GM18867 (cell line): ENCODE measurements around the gene HCAR2.
"Not testable (repeated sequence)": the region's sequence is repeated elsewhere in the genome, so short reads cannot be mapped to it uniquely, and the experiment has no call there.

ENCODE experiments used
- ATAC-seq: cut with Tn5 transposase; IDR thresholded peaks from one replicate; pipeline ENCODE4 v1.9.1; 2021; ENCODE audit warnings: mild to moderate bottlenecking, moderate library complexity; ENCODE audit not compliant: unreplicated experiment

The HCAR2 gene

DNA sequence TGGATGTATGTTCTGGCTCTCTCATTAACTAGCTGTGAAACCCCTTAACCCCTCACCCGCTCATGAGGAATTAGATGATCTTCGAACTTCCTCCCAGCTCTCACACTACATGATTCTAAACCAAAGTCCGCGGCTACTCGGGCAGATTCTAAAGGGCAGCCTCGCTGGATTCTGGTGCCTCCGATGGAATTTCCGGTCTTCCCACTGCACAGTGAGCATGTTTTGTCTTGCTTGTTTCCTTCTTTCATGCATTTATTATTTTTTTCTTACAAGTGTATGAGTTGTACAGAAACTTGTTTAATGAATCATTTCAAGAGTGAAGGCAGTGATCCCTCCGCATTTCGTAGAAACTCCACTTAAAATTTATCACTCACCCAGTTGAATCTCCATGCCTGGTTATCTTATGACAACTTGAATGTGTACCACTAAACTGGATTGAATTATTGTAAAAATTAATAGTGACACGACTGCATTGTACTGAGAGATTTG, 17.9 kb upstream of the HCAR2 start:
- no peak for ATAC-seq

DNA sequence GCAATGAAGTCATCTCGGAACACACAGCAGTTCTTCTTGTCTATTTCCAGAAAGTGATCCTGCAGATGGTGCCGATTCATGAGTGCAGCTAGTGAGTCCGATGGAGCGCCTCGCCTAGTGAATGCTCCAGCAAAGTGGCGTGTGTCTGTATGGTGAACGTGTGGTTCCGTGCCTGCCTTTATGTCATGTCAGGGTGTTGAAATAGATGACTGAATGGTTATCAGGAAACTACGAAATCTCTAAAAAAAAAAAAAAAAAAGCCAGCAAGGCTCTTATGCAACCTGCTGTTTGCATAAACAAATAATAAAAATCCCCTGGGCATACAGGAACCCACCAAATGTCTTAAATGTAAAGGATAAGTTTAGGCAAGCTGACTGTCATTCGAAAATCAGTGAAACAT, 13.5 kb upstream of the HCAR2 start, which contains the start of gene HCAR3:
Gene HCAR3, minus strand, starts transcription at position 154 of the 400 bp plus-strand sequence. Its CDS starts 74 bp downstream, at position 80.
- not testable (repeated sequence) for ATAC-seq

DNA sequence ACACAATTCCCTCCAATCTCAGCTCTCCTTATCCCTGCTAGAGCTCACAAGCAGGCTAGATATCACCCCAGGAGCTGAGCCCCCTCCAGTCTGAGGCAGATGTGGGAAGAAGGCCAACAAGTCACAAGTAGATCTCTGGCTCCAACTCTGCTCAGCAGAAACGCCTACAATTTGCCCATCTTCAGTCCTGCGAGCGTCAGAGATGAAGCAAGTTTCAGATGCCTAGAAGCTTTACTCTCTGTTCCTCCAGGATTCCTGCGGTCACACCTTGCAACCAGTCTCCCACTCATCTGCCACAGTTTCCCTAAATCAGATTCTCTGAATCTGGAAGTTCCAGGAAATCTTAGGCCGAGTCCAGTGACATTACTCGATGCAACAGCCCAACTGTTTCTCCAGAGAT, 12.1 kb upstream of the HCAR2 start:
- not testable (repeated sequence) for ATAC-seq

DNA sequence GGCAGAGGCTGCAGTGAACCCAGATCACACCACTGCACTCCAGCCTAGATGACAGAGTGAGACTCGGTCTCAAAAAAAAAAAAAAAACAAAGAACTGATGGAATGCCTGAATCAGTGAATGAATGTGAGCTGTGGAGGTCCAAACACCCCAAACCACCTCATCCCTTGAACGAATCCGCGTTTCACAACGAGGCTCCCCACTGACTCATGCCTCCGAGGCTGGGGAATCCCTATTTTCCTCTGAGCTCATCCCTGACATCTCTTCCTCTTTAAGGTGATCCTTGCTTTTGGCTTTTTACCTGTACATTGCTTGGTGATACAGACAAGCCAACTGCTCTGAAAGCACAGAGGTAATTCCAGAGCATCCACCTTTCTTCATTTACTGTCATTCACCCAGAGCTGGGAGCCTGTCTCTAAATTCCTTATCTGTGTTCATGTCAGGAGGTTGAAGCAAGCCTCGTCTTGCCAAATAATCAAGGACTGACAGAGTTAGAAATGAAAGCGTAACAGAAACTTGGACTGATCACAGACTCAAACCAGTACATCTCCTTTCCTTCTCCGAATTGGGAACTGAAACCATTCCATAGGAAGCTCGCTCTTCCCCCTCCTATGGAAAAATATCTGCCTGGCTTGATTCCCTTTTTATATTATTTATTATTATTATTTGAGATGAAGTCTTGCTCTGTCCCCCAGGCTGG, 10.5 kb upstream of the HCAR2 start:
- not testable (repeated sequence) for ATAC-seq

DNA sequence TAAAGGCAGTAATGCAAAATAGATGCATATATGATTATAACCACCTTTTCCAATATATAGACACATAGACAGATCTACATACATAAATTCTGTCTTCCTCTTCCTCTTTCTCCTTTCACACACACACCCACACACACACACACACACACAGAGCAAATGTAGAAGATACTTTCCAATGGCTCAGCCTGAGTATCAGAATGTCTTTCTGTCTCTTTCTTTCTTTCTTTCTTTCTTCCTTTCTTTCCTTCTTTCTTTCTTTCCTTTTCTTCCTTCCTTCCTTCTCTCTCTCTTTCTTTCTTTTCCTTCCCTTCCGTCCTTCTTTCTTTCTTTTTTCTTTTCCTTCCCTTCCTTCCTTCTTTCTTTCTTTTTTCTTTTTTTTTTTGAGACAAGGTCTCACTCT, 8.1 kb upstream of the HCAR2 start:
- not testable (repeated sequence) for ATAC-seq

DNA sequence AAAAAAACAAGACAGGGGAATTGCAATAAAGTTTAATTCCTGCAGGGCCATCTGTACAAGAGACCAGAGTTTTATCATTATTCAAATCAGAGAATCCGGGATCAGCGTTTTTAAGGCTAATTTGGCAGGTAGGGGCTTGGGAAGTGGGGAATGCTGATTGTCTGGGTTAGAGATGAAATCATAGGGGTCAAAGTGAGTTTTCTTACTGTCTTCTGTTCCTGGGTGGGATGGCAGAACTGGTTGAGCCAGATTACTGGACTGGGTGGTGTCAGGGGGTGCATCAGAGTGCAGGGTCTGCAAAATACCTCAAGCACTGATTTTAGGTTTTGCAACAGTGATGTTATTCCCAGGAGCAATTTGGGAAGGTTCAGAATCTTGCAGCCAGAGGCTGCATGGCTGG, 7.2 kb upstream of the HCAR2 start:
- not testable (repeated sequence) for ATAC-seq

DNA sequence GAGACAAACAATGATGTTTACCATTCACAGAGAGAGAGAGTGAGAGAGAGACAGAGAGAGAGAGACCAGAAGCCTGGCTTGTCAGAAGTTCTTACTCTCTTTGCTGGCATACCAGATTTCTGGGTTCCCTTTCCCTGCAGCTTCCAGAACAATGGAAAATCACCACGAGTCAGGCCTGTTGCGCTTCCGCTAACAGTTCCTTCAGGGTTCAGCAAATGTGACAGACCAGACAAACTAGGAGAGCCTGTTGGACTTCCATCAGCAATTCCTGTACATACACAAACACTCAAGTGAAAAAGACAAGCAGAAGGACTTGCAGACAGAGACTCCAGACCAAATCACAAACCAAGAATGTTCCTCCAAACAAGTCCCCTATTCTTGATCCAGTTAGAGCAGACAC, 6.1 kb upstream of the HCAR2 start:
- ATAC-seq: not testable (repeated sequence)

DNA sequence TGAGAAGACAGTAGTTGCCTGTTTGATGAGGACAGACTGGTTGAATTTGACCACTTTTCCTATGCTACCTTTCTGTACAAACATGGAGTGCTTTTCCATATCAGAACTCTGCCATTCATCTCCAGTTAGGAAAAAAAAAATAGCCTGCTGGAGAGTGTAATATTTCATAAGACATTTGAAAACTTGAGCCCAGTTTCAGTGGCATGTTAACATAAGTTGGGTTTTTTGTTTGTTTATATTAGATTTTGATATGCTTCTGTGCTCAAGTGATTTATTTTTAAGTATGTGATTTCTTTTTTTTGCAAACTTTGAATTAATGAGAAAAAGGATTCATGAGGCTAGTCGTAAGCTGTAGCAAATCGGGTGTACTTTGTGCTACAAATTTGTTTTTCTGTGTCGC, 684 bp upstream of the HCAR2 start:
- not testable (repeated sequence) for ATAC-seq

DNA sequence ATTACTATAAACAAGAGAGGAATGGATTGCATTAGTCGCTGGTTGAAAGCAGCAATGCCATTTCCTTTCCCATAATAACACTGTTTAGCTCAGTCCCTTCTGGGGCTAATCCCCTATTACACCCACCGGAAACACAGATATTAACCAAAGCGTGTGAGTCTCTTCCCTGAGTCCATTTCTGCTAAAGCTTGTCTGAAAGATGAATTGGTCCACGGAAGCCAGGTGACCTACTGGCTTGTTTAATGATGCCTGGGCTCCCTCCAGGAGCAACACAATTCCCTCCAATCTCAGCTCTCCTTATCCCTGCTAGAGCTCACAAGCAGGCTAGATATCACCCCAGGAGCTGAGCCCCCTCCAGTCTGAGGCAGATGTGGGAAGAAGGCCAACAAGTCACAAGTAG, 1.7 kb downstream of the HCAR2 start:
- not testable (repeated sequence) for ATAC-seq

DNA sequence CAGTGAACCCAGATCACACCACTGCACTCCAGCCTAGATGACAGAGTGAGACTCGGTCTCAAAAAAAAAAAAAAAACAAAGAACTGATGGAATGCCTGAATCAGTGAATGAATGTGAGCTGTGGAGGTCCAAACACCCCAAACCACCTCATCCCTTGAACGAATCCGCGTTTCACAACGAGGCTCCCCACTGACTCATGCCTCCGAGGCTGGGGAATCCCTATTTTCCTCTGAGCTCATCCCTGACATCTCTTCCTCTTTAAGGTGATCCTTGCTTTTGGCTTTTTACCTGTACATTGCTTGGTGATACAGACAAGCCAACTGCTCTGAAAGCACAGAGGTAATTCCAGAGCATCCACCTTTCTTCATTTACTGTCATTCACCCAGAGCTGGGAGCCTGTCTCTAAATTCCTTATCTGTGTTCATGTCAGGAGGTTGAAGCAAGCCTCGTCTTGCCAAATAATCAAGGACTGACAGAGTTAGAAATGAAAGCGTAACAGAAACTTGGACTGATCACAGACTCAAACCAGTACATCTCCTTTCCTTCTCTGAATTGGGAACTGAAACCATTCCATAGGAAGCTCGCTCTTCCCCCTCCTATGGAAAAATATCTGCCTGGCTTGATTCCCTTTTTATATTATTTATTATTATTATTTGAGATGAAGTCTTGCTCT, 3.0 kb downstream of the HCAR2 start:
- ATAC-seq: not testable (repeated sequence)

DNA sequence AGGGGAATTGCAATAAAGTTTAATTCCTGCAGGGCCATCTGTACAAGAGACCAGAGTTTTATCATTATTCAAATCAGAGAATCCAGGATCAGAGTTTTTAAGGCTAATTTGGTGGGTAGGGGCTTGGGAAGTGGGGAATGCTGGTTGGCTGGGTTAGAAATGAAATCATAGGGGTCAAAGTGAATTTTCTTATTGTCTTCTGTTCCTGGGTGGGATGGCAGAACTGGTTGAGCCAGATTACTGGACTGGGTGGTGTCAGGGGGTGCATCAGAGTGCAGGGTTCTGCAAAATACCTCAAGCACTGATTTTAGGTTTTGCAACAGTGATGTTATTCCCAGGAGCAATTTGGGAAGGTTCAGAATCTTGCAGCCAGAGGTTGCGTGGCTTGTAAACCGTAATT, 6.2 kb downstream of the HCAR2 start:
- ATAC-seq: not testable (repeated sequence)

DNA sequence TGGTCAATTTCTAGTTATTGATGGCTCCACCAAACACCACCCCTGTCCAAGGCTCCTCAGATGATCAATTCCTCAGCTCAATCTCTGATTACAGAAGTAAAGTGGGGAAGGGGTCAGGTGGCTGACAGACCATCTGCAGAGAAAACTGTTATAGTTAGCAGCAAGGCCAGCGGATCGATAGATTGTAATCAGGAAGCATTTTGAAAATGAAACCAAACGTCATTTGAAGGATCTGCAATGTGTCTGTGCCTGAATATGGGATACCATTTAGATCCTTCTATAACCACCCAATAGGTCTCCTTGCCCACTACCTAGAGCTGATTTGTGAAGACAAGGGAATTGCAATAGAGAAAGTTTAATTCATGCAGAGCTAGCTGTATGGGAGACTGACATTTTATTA, 11.6 kb downstream of the HCAR2 start:
- no peak for ATAC-seq

DNA sequence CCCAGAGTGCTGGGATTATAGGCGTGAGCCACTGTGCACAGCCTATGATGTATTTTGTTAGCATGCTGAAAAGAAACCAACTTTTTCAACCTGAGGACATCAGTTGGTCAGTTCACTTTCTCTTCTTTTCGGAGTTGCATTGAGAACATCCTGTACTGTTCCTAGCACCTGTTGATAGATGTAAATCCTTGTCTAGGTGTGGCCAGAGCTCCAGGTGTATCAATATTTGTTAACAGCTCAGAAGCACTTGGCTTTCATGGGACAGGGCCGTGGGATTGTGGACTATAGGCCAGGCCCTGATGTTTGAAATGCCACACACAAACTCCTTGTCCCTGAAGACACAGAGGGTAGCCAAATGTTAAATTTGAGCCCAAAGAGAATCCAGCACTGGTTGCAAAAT, 14.9 kb downstream of the HCAR2 start:
- ATAC-seq: no peak

DNA sequence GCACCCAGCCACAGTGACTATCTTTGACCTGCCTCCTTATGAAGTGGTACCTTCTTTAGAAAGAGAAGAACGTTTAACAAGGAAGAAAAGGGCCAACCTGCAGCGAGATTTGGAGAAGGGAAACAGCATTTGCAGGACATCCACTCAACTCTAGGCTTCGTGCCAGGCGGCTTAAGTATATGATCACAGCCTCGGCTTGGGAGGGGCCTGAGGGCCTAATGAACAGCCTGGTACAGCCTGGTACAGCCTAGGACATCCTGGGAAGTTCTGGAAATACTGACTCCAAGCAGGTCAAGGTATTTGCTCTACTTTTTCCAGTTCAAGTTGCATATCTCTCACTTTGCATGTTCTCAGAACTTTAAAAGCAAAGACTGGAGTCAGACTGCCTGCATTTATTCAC, 16.1 kb downstream of the HCAR2 start:
- ATAC-seq: no peak

DNA sequence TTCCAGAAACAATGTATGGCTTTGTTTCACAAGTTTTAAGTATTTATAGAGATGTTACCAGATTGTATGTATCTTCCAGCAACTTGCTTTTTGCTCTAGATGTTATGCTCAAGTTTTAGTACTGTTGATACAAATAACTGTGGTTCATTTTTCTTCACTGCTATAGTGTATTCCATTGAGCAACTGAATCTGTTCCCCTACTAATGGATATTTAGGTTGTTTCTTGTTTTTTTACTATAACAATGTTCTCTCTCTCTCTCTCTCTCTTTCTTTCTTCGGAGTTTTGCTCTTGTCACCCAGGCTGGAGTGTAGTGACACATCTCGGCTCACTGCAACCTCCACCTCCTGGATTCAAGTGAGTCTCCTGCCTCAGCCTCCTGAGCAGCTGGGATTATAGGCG, 16.6 kb downstream of the HCAR2 start:
- no peak for ATAC-seq

DNA sequence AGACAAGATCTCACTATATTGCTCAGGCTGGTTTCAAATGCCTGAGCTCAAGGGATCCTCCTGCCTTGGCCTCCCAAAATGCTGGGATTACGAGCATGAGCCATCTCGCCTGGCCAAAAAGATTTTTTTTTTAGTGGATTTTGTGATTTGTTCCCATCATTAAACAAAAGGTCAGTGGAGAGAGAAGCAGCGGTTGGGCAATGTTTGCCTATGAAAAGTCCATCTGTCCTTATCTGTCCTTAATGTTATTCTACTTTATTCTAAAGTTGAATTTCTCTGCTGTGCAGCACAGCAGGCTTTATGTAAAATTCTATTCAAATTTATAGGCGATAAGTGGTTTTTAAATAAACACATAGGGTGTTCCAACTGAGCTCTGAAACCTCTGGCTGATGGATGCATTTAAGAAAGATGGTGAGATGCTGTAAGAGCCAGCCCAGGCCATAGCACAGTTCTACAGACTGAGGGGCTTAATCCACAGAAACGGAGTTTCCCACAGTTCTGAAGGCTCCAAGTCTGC, 18.8 kb downstream of the HCAR2 start:
- ATAC-seq: no peak

DNA sequence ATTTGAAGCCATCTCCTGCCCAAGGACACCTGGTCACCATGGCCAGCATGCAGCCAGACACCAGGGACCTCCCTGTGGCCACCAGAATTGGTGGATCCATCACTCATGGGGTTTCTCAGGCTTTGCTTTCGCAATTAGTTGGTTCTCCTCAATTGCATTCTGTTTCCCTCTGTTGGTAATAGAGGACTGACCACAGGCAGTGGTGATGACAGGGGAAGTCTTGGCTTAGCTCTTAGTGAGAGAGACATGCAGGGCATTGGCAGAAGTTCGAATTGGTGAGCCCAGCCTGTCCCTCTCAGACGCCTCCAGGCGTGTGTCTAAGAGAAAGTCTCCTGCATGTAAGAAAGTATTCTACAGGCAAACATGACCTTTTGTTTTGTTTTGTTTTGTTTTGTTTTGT, 21.3 kb downstream of the HCAR2 start:
- ATAC-seq: no peak

DNA sequence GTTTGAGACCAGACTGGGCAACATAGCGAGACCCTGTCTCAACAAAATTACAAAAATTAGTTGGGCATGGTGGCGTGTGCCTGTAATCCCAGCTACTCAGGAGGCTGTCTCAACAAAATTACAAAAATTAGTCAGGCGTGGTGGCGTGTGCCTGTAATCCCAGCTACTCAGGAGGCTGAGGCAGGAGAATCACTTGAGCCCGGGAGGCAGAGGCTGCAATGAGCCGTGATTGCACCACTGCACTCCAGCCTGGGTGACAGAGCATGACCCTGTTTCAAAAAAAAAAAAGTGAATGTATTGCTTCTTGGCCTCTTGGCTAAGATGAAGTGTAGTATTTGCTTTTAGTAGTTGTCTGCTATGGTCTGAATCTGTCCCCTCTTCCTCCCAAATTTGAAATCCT, 22.2 kb downstream of the HCAR2 start:
- ATAC-seq: not testable (repeated sequence)

DNA sequence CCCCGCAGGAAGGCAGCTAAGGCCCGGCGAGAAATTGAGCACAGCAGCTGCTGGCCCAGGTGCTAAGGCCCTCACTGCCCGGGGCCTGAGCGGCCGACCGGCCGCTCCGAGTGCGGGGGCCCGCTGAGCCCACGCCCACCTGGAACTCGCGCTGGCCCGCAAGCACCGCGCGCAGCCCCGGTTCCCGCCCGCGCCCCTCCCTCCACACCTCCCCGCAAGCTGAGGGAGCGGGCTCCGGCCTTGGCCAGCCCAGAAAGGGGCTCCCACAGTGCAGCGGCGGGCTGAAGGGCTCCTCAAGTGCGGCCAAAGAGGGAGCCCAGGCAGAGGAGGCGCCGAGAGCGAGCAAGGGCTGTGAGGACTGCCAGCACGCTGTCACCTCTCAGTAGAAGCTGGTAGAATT, 26.4 kb downstream of the HCAR2 start:
- not testable (repeated sequence) for ATAC-seq

DNA sequence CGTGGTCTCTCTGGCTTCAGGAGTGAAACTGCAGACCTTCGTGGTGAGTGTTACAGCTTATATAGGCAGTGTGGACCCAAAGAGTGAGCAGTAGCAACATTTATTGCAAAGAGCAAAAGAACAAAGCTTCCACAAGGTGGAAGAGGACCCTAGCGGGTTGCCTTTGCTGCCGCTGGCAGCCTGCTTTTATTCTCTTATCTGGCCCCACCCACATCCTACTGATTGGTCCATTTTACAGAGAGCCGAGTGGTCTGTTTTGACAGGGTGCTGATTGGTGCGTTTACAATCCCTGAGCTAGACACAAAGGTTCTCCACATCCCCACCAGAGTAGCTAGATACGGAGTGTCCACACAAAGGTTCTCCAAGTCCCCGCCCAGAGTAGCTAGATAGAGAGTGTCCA, 27.1 kb downstream of the HCAR2 start:
- not testable (repeated sequence) for ATAC-seq

DNA sequence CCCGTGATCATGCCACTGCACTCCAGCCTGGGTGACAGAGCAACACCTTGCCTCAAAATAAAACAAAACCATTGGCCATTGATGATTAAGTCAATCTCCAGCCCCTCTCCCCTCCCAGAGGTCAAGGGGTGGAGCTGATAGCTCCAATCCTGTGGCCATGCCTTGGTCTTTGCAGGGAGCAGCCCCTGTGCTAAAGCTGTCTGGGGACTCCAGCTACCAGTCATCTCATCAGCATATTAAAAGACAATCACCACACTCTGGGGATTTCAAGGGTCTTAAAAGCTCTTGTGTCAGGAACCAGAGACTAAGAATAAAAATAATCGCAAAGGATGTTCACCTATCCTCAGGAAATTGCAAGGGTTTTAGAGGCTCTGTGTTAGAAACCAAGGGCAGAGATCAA, 30.6 kb downstream of the HCAR2 start:
- no peak for ATAC-seq
